ENCODE measurements around the gene RBM18. TPM values are rescaled to one million over a fixed set of nuclear protein-coding genes. Genes with fewer than 3 reads are reported as not detected.
A peak's percentile ranks its signal among the peaks of the same experiment; 100 is the strongest.

Gene RBM18
- total and polyA plus RNA-seq, 4 experiments from 2014 or later, result 15.4 to 23.8 (median 21.3) TPM

GRCh38 chr9:122297512-122297911 lies 32.9 kb upstream of the RBM18 start:
- no peaks in the 10 kb centered on the region for H3K9me3 ChIP-seq (ENCODE audit: control insufficient read depth in 1 of 2, low read length in 2 of 2)
- H3K9me3 Mint-ChIP-seq, result no peaks in the 10 kb centered on the region
- peaks cover 60 to 65% of the 10 kb centered on the region in 2 donors for H3K36me3 Mint-ChIP-seq
- intact Hi-C loops (cut with micrococcal nuclease), result no loop called here
- H3K4me3 ChIP-seq (ENCODE audit: low read length in 2 of 2), result no peak overlapping the region
- H3K4me3 Mint-ChIP-seq, result no peak overlapping the region
- H3K4me1 ChIP-seq (ENCODE audit: insufficient read depth, low read length), result no peaks in the 10 kb centered on the region
- DNase-seq, result no peak
- H3K4me1 Mint-ChIP-seq, result peaks cover 0 to 3% (median under 1%) of the 10 kb centered on the region in 4 donors
- no peak overlapping the region for H3K27ac Mint-ChIP-seq
- H3K27me3 Mint-ChIP-seq, result no peaks in the 10 kb centered on the region
- ChIA-PET POLR2A (ENCODE audit: partially characterized antibody) (no interaction called here), CTCF (ENCODE audit: partially characterized antibody) (no interaction called here)
- no peak overlapping the region for H3K27ac ChIP-seq (ENCODE audit: low read depth, low read length)
- peaks cover 12% of the 10 kb centered on the region for H3K36me3 ChIP-seq (ENCODE audit: insufficient read depth, low read length)
- no peaks in the 10 kb centered on the region for H3K27me3 ChIP-seq (ENCODE audit: insufficient read depth, low read length)

- H3K4me3 ChIP-seq (ENCODE audit: low read length in 2 of 2), result no peak overlapping the region
- no peaks in the 10 kb centered on the region for H3K27me3 ChIP-seq (ENCODE audit: insufficient read depth, low read length)
- peak overlapping the region in 1 of 7 donors; percentile 3 for H3K27ac Mint-ChIP-seq
- intact Hi-C loops (cut with micrococcal nuclease), result no loop called here
- no peaks in the 10 kb centered on the region for H3K27me3 Mint-ChIP-seq
- H3K4me1 ChIP-seq (ENCODE audit: insufficient read depth, low read length), result no peaks in the 10 kb centered on the region
- peaks cover 0 to 2% (median 0%) of the 10 kb centered on the region in 4 donors for H3K4me1 Mint-ChIP-seq
- peaks cover 13% of the 10 kb centered on the region for H3K36me3 ChIP-seq (ENCODE audit: insufficient read depth, low read length)
- POLR2A ChIA-PET (ENCODE audit: partially characterized antibody), result no interaction called here
- H3K9me3 Mint-ChIP-seq, result no peaks in the 10 kb centered on the region
- H3K9me3 ChIP-seq (ENCODE audit: control insufficient read depth in 1 of 2, low read length in 2 of 2), result no peaks in the 10 kb centered on the region
- H3K27ac ChIP-seq (ENCODE audit: low read depth, low read length), result no peak overlapping the region
- CTCF ChIA-PET (ENCODE audit: partially characterized antibody), result no interaction called here
- no peak for DNase-seq
- H3K4me3 Mint-ChIP-seq, result no peak overlapping the region
- peaks cover 60 to 63% of the 10 kb centered on the region in 2 donors for H3K36me3 Mint-ChIP-seq
Measured at GRCh38 chr9:122294531-122294930, 29.9 kb upstream of the RBM18 start.

GRCh38 chr9:122291458-122291857 lies 26.8 kb upstream of the RBM18 start:
- no peak overlapping the region for H3K4me3 ChIP-seq (ENCODE audit: low read length in 2 of 2)
- no peak overlapping the region for H3K27ac ChIP-seq (ENCODE audit: low read depth, low read length)
- no peaks in the 10 kb centered on the region for H3K27me3 Mint-ChIP-seq
- intact Hi-C loops (cut with micrococcal nuclease), result no loop called here
- no peaks in the 10 kb centered on the region for H3K9me3 Mint-ChIP-seq
- H3K36me3 Mint-ChIP-seq, result peaks cover 68 to 72% of the 10 kb centered on the region in 2 donors
- H3K27ac Mint-ChIP-seq, result no peak overlapping the region
- POLR2A ChIA-PET (ENCODE audit: partially characterized antibody), result no interaction called here
- no peak overlapping the region for H3K4me3 Mint-ChIP-seq
- H3K4me1 ChIP-seq (ENCODE audit: insufficient read depth, low read length), result no peaks in the 10 kb centered on the region
- DNase-seq, result no peak
- H3K9me3 ChIP-seq (ENCODE audit: control insufficient read depth in 1 of 2, low read length in 2 of 2), result no peaks in the 10 kb centered on the region
- CTCF ChIA-PET (ENCODE audit: partially characterized antibody), result no interaction called here
- H3K27me3 ChIP-seq (ENCODE audit: insufficient read depth, low read length), result no peaks in the 10 kb centered on the region
- H3K4me1 Mint-ChIP-seq, result no peaks in the 10 kb centered on the region
- H3K36me3 ChIP-seq (ENCODE audit: insufficient read depth, low read length), result peaks cover 12% of the 10 kb centered on the region

GRCh38 chr9:122287214-122287720 lies 22.6 kb upstream of the RBM18 start:
- H3K27ac Mint-ChIP-seq, result no peak overlapping the region
- Histone ChIP-seq H3K27me3 (ENCODE audit: insufficient read depth, low read length) (no peaks in the 10 kb centered on the region), H3K9me3 (ENCODE audit: control insufficient read depth in 1 of 2, low read length in 2 of 2) (no peaks in the 10 kb centered on the region), H3K4me3 (ENCODE audit: low read length in 2 of 2) (no peak overlapping the region), H3K27ac (ENCODE audit: low read depth, low read length) (no peak overlapping the region), H3K36me3 (ENCODE audit: insufficient read depth, low read length) (peaks cover 16% of the 10 kb centered on the region), H3K4me1 (ENCODE audit: insufficient read depth, low read length) (no peaks in the 10 kb centered on the region)
- no peaks in the 10 kb centered on the region for H3K9me3 Mint-ChIP-seq
- intact Hi-C loops (cut with micrococcal nuclease), result no loop called here
- DNase-seq, result no peak
- H3K27me3 Mint-ChIP-seq, result no peaks in the 10 kb centered on the region
- ChIA-PET CTCF (ENCODE audit: partially characterized antibody) (no interaction called here), POLR2A (ENCODE audit: partially characterized antibody) (no interaction called here)
- H3K36me3 Mint-ChIP-seq, result peaks cover 39 to 70% of the 10 kb centered on the region in 2 donors
- H3K4me1 Mint-ChIP-seq, result peaks cover 0 to 2% (median 0%) of the 10 kb centered on the region in 4 donors
- no peak overlapping the region for H3K4me3 Mint-ChIP-seq

- peaks cover 16% of the 10 kb centered on the region for H3K36me3 ChIP-seq (ENCODE audit: insufficient read depth, low read length)
- peaks cover 41 to 71% of the 10 kb centered on the region in 2 donors for H3K36me3 Mint-ChIP-seq
- H3K27me3 ChIP-seq (ENCODE audit: insufficient read depth, low read length), result no peaks in the 10 kb centered on the region
- H3K4me3 Mint-ChIP-seq, result no peak overlapping the region
- H3K4me1 Mint-ChIP-seq, result peaks cover 0 to 2% (median 0%) of the 10 kb centered on the region in 4 donors
- no peaks in the 10 kb centered on the region for H3K9me3 ChIP-seq (ENCODE audit: control insufficient read depth in 1 of 2, low read length in 2 of 2)
- ChIA-PET CTCF (ENCODE audit: partially characterized antibody) (no interaction called here), POLR2A (ENCODE audit: partially characterized antibody) (no interaction called here)
- no peaks in the 10 kb centered on the region for H3K27me3 Mint-ChIP-seq
- no peaks in the 10 kb centered on the region for H3K9me3 Mint-ChIP-seq
- H3K4me3 ChIP-seq (ENCODE audit: low read length in 2 of 2), result no peak overlapping the region
- no peak overlapping the region for H3K27ac Mint-ChIP-seq
- no peak for DNase-seq
- intact Hi-C loops (cut with micrococcal nuclease), result no loop called here
- no peaks in the 10 kb centered on the region for H3K4me1 ChIP-seq (ENCODE audit: insufficient read depth, low read length)
- H3K27ac ChIP-seq (ENCODE audit: low read depth, low read length), result no peak overlapping the region
Measured at GRCh38 chr9:122286764-122287163, 22.1 kb upstream of the RBM18 start.

GRCh38 chr9:122281368-122281767 lies 16.7 kb upstream of the RBM18 start:
- Mint-ChIP-seq H3K9me3 (peaks cover 0 to 5% (median 0%) of the 10 kb centered on the region in 8 donors), H3K4me1 (peaks cover 0 to 7% (median 1%) of the 10 kb centered on the region in 4 donors), H3K27me3 (no peaks in the 10 kb centered on the region), H3K36me3 (peaks cover 46 to 71% of the 10 kb centered on the region in 2 donors), H3K4me3 (no peak overlapping the region), H3K27ac (peak overlapping the region in 1 of 7 donors; percentile 66)
- Histone ChIP-seq H3K9me3 (ENCODE audit: control insufficient read depth in 1 of 2, low read length in 2 of 2) (no peaks in the 10 kb centered on the region), H3K4me1 (ENCODE audit: insufficient read depth, low read length) (no peaks in the 10 kb centered on the region), H3K36me3 (ENCODE audit: insufficient read depth, low read length) (peaks cover 26% of the 10 kb centered on the region), H3K27ac (ENCODE audit: low read depth, low read length) (no peak overlapping the region), H3K27me3 (ENCODE audit: insufficient read depth, low read length) (no peaks in the 10 kb centered on the region), H3K4me3 (ENCODE audit: low read length in 2 of 2) (no peak overlapping the region)
- DNase-seq, result no peak
- CTCF ChIA-PET (ENCODE audit: partially characterized antibody), result no interaction called here
- POLR2A ChIA-PET (ENCODE audit: partially characterized antibody), result no interaction called here
- intact Hi-C loops (cut with micrococcal nuclease), result no loop called here

GRCh38 chr9:122277285-122277897 lies 12.8 kb upstream of the RBM18 start:
- H3K36me3 Mint-ChIP-seq, result peaks cover 62 to 71% of the 10 kb centered on the region in 2 donors

More at GRCh38 chr9:122277285-122277897, 12.8 kb upstream of the RBM18 start:
- no peaks in the 10 kb centered on the region for H3K27me3 Mint-ChIP-seq
- Histone ChIP-seq H3K27me3 (ENCODE audit: insufficient read depth, low read length) (no peaks in the 10 kb centered on the region), H3K36me3 (ENCODE audit: insufficient read depth, low read length) (peaks cover 11% of the 10 kb centered on the region), H3K27ac (ENCODE audit: low read depth, low read length) (no peak overlapping the region), H3K4me3 (ENCODE audit: low read length in 2 of 2) (no peak overlapping the region), H3K9me3 (ENCODE audit: control insufficient read depth in 1 of 2, low read length in 2 of 2) (no peaks in the 10 kb centered on the region), H3K4me1 (ENCODE audit: insufficient read depth, low read length) (no peaks in the 10 kb centered on the region)
- intact Hi-C loops (cut with micrococcal nuclease), result no loop called here
- ChIA-PET POLR2A (ENCODE audit: partially characterized antibody) (interaction anchor here (0.9 kb wide), 1 partner anchor 13 kb away, joined by 5 read pairs; the partner anchor contains the start of genes MRRF and RBM18), CTCF (ENCODE audit: partially characterized antibody) (interaction anchor here (1.2 kb wide), 1 partner anchor 13 kb away, joined by 3 read pairs; the partner anchor contains the start of genes MRRF and RBM18)
- H3K27ac Mint-ChIP-seq, result no peak overlapping the region
- peaks cover 0 to 8% (median 1%) of the 10 kb centered on the region in 8 donors for H3K9me3 Mint-ChIP-seq
- peaks cover 14 to 22% (median 15%) of the 10 kb centered on the region in 4 donors for H3K4me1 Mint-ChIP-seq
- no peak overlapping the region for H3K4me3 Mint-ChIP-seq
- no peak for DNase-seq
